ENCODE data around the gene KANTR.

Gene KANTR

GRCh38 chrX:53056292-53056691 is 37.6 kb upstream of the KANTR start:
- no peak overlapping the region for H3K4me2 ChIP-seq (ENCODE audit: low read length)
- no peaks in the 10 kb centered on the region for H3K36me3 ChIP-seq (replicated peaks; ENCODE audit: low read depth, low read length)
- H4K20me1 ChIP-seq (ENCODE audit: insufficient read depth, low read length), result no peaks in the 10 kb centered on the region
- no peak overlapping the region for H3K27ac ChIP-seq (ENCODE audit: low read length)
- no peaks in the 10 kb centered on the region for H3K27me3 ChIP-seq (ENCODE audit: low read depth, low read length)
- H2AFZ ChIP-seq (ENCODE audit: low read depth, low read length), result no peak overlapping the region
- no peak overlapping the region for H3K9ac ChIP-seq (ENCODE audit: low read length)
- H3K79me2 ChIP-seq (ENCODE audit: low read length), result no peaks in the 10 kb centered on the region
- TF ChIP-seq CTCF (IDR thresholded peaks at IDR 0.05; ENCODE audit: low read depth, low read length), result no peak
- TF ChIP-seq EZH2phosphoT487 (IDR thresholded peaks at IDR 0.05; ENCODE audit: low read depth), result no peak
- H3K9me3 ChIP-seq (ENCODE audit: insufficient read depth, low read length), result no peaks in the 10 kb centered on the region
- no peaks in the 10 kb centered on the region for H3K4me1 ChIP-seq (ENCODE audit: low read length)
- no peak overlapping the region for H3K4me3 ChIP-seq (ENCODE audit: low read length)

GRCh38 chrX:53065104-53065503 is 28.8 kb upstream of the KANTR start:
- TF ChIP-seq EZH2phosphoT487 (IDR thresholded peaks at IDR 0.05; ENCODE audit: low read depth) (no peak), CTCF (IDR thresholded peaks at IDR 0.05; ENCODE audit: low read depth, low read length) (no peak)
- H3K9me3 ChIP-seq (ENCODE audit: insufficient read depth, low read length), result no peaks in the 10 kb centered on the region
- H3K27ac ChIP-seq (ENCODE audit: low read length), result no peak overlapping the region
- no peaks in the 10 kb centered on the region for H4K20me1 ChIP-seq (ENCODE audit: insufficient read depth, low read length)
- H3K27me3 ChIP-seq (ENCODE audit: low read depth, low read length), result no peaks in the 10 kb centered on the region; the same call in 1 of the 2 replicates
- H3K79me2 ChIP-seq (ENCODE audit: low read length), result no peaks in the 10 kb centered on the region
- no peak overlapping the region for H3K9ac ChIP-seq (ENCODE audit: low read length)
- H3K4me2 ChIP-seq (ENCODE audit: low read length), result no peak overlapping the region
- no peaks in the 10 kb centered on the region for H3K4me1 ChIP-seq (ENCODE audit: low read length)
- H2AFZ ChIP-seq (ENCODE audit: low read depth, low read length), result no peak overlapping the region
- H3K4me3 ChIP-seq (ENCODE audit: low read length), result no peak overlapping the region
- no peaks in the 10 kb centered on the region for H3K36me3 ChIP-seq (replicated peaks; ENCODE audit: low read depth, low read length)

- Histone ChIP-seq H3K4me2 (ENCODE audit: low read length) (peak overlapping the region; percentile 81), H3K79me2 (ENCODE audit: low read length) (no peaks in the 10 kb centered on the region), H3K4me1 (ENCODE audit: low read length) (peaks cover 7% of the 10 kb centered on the region), H3K4me3 (ENCODE audit: low read length) (peak overlapping the region; percentile 77), H3K9ac (ENCODE audit: low read length) (peak overlapping the region; percentile 53; the same call in 1 of the 2 replicates), H3K9me3 (ENCODE audit: insufficient read depth, low read length) (peaks cover 2% of the 10 kb centered on the region; the same call in 1 of the 2 replicates), H3K36me3 (replicated peaks; ENCODE audit: low read depth, low read length) (no peaks in the 10 kb centered on the region), H4K20me1 (ENCODE audit: insufficient read depth, low read length) (no peaks in the 10 kb centered on the region), H3K27me3 (ENCODE audit: low read depth, low read length) (no peaks in the 10 kb centered on the region), H3K27ac (ENCODE audit: low read length) (no peak overlapping the region), H2AFZ (ENCODE audit: low read depth, low read length) (peak overlapping the region; percentile 71; the same call in 1 of the 2 replicates)
- no peak for TF ChIP-seq EZH2phosphoT487 (IDR thresholded peaks at IDR 0.05; ENCODE audit: low read depth)
- no peak for TF ChIP-seq CTCF (IDR thresholded peaks at IDR 0.05; ENCODE audit: low read depth, low read length)
Measured at GRCh38 chrX:53071064-53071463, 22.9 kb upstream of the KANTR start.

- no peaks in the 10 kb centered on the region for H4K20me1 ChIP-seq (ENCODE audit: insufficient read depth, low read length)
- no peaks in the 10 kb centered on the region for H3K79me2 ChIP-seq (ENCODE audit: low read length)
- peak overlapping the region; percentile 94 for H2AFZ ChIP-seq (ENCODE audit: low read depth, low read length)
- H3K36me3 ChIP-seq (replicated peaks; ENCODE audit: low read depth, low read length), result no peaks in the 10 kb centered on the region
- peak overlapping the region; percentile 49; the same call in 1 of the 2 replicates for H3K27ac ChIP-seq (ENCODE audit: low read length)
- peak overlapping the region; percentile 77 for H3K4me3 ChIP-seq (ENCODE audit: low read length)
- peak overlapping the region; percentile 53 for H3K9ac ChIP-seq (ENCODE audit: low read length)
- H3K27me3 ChIP-seq (ENCODE audit: low read depth, low read length), result no peaks in the 10 kb centered on the region
- TF ChIP-seq EZH2phosphoT487 (IDR thresholded peaks at IDR 0.05; ENCODE audit: low read depth) (no peak), CTCF (IDR thresholded peaks at IDR 0.05; ENCODE audit: low read depth, low read length) (peak; percentile 77)
- peaks cover 2% of the 10 kb centered on the region; the same call in 1 of the 2 replicates for H3K9me3 ChIP-seq (ENCODE audit: insufficient read depth, low read length)
- H3K4me2 ChIP-seq (ENCODE audit: low read length), result peak overlapping the region; percentile 81
- peaks cover 7% of the 10 kb centered on the region for H3K4me1 ChIP-seq (ENCODE audit: low read length)
Measured at GRCh38 chrX:53071604-53072417, 22.1 kb upstream of the KANTR start.

Measured in OCI-LY3 (cell line).